ENCODE measurements around the gene MPPE1. TPM values are rescaled to one million over a fixed set of nuclear protein-coding genes. Genes with fewer than 3 reads are reported as not detected.
A peak's percentile ranks its signal among the peaks of the same experiment; 100 is the strongest.

MPPE1 gene
- total and polyA plus RNA-seq, 2 of the 4 experiments (the other 2 are of a cell fraction) = 13.8 to 19.9 TPM

- Histone ChIP-seq H3K9me3 (ENCODE audit: control insufficient read depth, insufficient read depth, low read length) (no peaks in the 10 kb centered on the region), H3K27ac (ENCODE audit: insufficient read depth, low read length) (no peak overlapping the region), H2BK120ac (ENCODE audit: low read depth, low read length) (no peak overlapping the region), H3K18ac (ENCODE audit: low read depth, low read length) (no peak overlapping the region), H2BK20ac (ENCODE audit: low read depth, low read length) (no peak overlapping the region), H3K4me1 (ENCODE audit: control insufficient read depth, insufficient read depth, low read length) (peaks cover 2% of the 10 kb centered on the region; the same call in 1 of the 2 replicates), H3K79me1 (ENCODE audit: low read depth in 1 of 2, low read length in 2 of 2) (no peaks in the 10 kb centered on the region), H3K56ac (ENCODE audit: extremely low read depth, insufficient read depth, low read length) (no peak overlapping the region), H2BK15ac (ENCODE audit: low read depth, low read length) (no peak overlapping the region), H3K9me1 (ENCODE audit: insufficient read depth, low read length) (no peaks in the 10 kb centered on the region; the same call in 1 of the 2 replicates), H4K20me1 (ENCODE audit: insufficient read depth, low read length) (no peaks in the 10 kb centered on the region), H2AK5ac (ENCODE audit: low read depth, low read length) (no peak overlapping the region), H2BK5ac (ENCODE audit: low read depth, low read length, poor library complexity, severe bottlenecking) (no peak overlapping the region), H3K27me3 (ENCODE audit: control insufficient read depth, insufficient read depth, low read length) (no peaks in the 10 kb centered on the region), H3K4me3 (ENCODE audit: insufficient read depth, low read depth, low read length) (no peak overlapping the region), H3K4ac (ENCODE audit: low read depth, low read length) (no peak overlapping the region), H4K5ac (ENCODE audit: low read depth, low read length) (no peak overlapping the region), H3K4me2 (ENCODE audit: low read depth, low read length) (no peak overlapping the region), H3K23ac (ENCODE audit: low read depth, low read length) (peak overlapping the region; percentile 51; the same call in 1 of the 2 replicates), H4K91ac (ENCODE audit: insufficient read depth, low read depth, low read length) (no peak overlapping the region), H3K9ac (ENCODE audit: low read depth, low read length) (no peak overlapping the region), H4K8ac (ENCODE audit: low read depth in 2 of 2, low read length in 2 of 2) (no peak overlapping the region), H2AK9ac (replicated peaks; ENCODE audit: low read depth, low read length, poor library complexity) (no peak overlapping the region), H3K36me3 (ENCODE audit: control insufficient read depth, insufficient read depth, low read length) (no peaks in the 10 kb centered on the region), H3K14ac (replicated peaks; ENCODE audit: low read depth, low read length) (no peak overlapping the region), H2AFZ (replicated peaks; ENCODE audit: low read length, poor library complexity) (peak overlapping the region; percentile 63)
- BruUV-seq (replicated peaks) = no TSS peak
- TF ChIP-seq ELK1 (IDR thresholded peaks at IDR 0.05; ENCODE audit: borderline replicate concordance, low read depth, low read length) = no peak
- no peak for TF ChIP-seq MXI1 (IDR thresholded peaks at IDR 0.05; ENCODE audit: borderline replicate concordance, low read depth, low read length)
- TF ChIP-seq RCOR1 (IDR thresholded peaks at IDR 0.05; ENCODE audit: insufficient replicate concordance, low read length) = no peak
- no peak for TF ChIP-seq NFE2L2 (IDR thresholded peaks at IDR 0.05; ENCODE audit: low read depth, low read length)
- no peak for TF ChIP-seq MAFK (IDR thresholded peaks at IDR 0.05; ENCODE audit: low read depth, low read length)
- no peak for TF ChIP-seq POLR2A (IDR thresholded peaks at IDR 0.05; ENCODE audit: low read depth, low read length)
- no peak for TF ChIP-seq MAZ (IDR thresholded peaks at IDR 0.05; ENCODE audit: borderline replicate concordance, low read depth, low read length)
- TF ChIP-seq BHLHE40 (IDR thresholded peaks at IDR 0.05; ENCODE audit: low read depth, low read length) = no peak
- TF ChIP-seq USF2 (IDR thresholded peaks at IDR 0.05; ENCODE audit: low read depth, low read length) = no peak
- TF ChIP-seq, protein P1, sequence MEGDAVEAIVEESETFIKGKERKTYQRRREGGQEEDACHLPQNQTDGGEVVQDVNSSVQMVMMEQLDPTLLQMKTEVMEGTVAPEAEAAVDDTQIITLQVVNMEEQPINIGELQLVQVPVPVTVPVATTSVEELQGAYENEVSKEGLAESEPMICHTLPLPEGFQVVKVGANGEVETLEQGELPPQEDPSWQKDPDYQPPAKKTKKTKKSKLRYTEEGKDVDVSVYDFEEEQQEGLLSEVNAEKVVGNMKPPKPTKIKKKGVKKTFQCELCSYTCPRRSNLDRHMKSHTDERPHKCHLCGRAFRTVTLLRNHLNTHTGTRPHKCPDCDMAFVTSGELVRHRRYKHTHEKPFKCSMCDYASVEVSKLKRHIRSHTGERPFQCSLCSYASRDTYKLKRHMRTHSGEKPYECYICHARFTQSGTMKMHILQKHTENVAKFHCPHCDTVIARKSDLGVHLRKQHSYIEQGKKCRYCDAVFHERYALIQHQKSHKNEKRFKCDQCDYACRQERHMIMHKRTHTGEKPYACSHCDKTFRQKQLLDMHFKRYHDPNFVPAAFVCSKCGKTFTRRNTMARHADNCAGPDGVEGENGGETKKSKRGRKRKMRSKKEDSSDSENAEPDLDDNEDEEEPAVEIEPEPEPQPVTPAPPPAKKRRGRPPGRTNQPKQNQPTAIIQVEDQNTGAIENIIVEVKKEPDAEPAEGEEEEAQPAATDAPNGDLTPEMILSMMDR (conservative IDR thresholded peaks at IDR 0.05; ENCODE audit: low read depth, low read length) = no peak
- TF ChIP-seq SMC3 (IDR thresholded peaks at IDR 0.05; ENCODE audit: low read depth, low read length) = no peak
- TF ChIP-seq CEBPB (IDR thresholded peaks at IDR 0.05; ENCODE audit: low read depth, low read length) = no peak
- no peak for TF ChIP-seq RFX5 (IDR thresholded peaks at IDR 0.05; ENCODE audit: low read depth, low read length)
- TF ChIP-seq RAD21 (IDR thresholded peaks at IDR 0.05; ENCODE audit: low read length) = no peak
- no peak for TF ChIP-seq CHD1 (IDR thresholded peaks at IDR 0.05; ENCODE audit: low read depth, low read length)
- no peak for TF ChIP-seq FOS (IDR thresholded peaks at IDR 0.05; ENCODE audit: low read depth, low read length)
- dilution Hi-C loops (cut with HindIII; ENCODE audit: low sequenced_read_pairs, unreplicated experiment) = no loop called here
- DNase-seq (no peak), ATAC-seq (ENCODE audit: low read depth) (no peak)
- ChIA-PET POLR2A (ENCODE audit: unreplicated experiment) (no interaction called here), CTCF (no interaction called here)
- intact Hi-C loops (cut with micrococcal nuclease) = no loop called here
- WGBS, 2 experiments (ENCODE audit: extremely low coverage in 2 of 2, insufficient read length in 1 of 2) = no CpG with 5 or more reads among the region's 5 CpGs
- in situ Hi-C loops (cut with MboI; ENCODE audit: low sequenced_read_pairs) = no loop called here
These were observed 41.4 kb downstream of the MPPE1 start for GRCh38 chr18:11866764-11867163.

Measured in IMR-90 (cell line).